Type B pancreatic cell (in vitro differentiated cells): ENCODE measurements around the gene GRHPR. TPM values are rescaled to one million over a fixed set of nuclear protein-coding genes. Genes with fewer than 3 reads are reported as not detected.
"Not testable (repeated sequence)": the region's sequence is repeated elsewhere in the genome, so short reads cannot be mapped to it uniquely, and the experiment has no call there.

Experiments
- DNase-seq: peaks from one replicate; pipeline ENCODE4 v3.0.0; 2021; ENCODE audit warnings: mixed read lengths; ENCODE audit not compliant: unreplicated experiment; ENCODE audit errors: extremely low spot score
- H3K27ac Mint-ChIP-seq: 2 replicates; pipeline ENCODE4 v1.8.0; 2021; ENCODE audit warnings: mild to moderate bottlenecking, mixed read lengths
- H3K27me3 Mint-ChIP-seq: 2 replicates; pipeline ENCODE4 v1.8.0; 2021; ENCODE audit warnings: mixed read lengths
- H3K36me3 Mint-ChIP-seq: 2 replicates; pipeline ENCODE4 v1.8.0; 2021; ENCODE audit warnings: mixed read lengths
- H3K4me1 Mint-ChIP-seq: one replicate; pipeline ENCODE4 v1.8.0; 2021; ENCODE audit warnings: mixed read lengths; ENCODE audit not compliant: unreplicated experiment
- H3K4me3 Mint-ChIP-seq: 2 replicates; pipeline ENCODE4 v1.8.0; 2021; ENCODE audit warnings: mild to moderate bottlenecking, mixed read lengths
- H3K9me3 Mint-ChIP-seq: 2 replicates; pipeline ENCODE4 v1.8.0; 2021; ENCODE audit warnings: mixed read lengths
- CTCF ChIP-seq: fragments of 200-600 bp; sonication (generic); conservative IDR thresholded peaks from 2 replicates; pipeline ENCODE4 v1.5.0; 2021; ENCODE audit warnings: antibody characterized with exemption, mild to moderate bottlenecking
- total RNA-seq: library from RNA; stranded (reverse); gene quantifications from 2 replicates; pipeline ENCODE4 v1.2.1, GENCODE V29; 2021; ENCODE audit warnings: low replicate concordance

The GRHPR gene
- total RNA-seq, 1 donor from 2014 or later = 109 TPM

DNA sequence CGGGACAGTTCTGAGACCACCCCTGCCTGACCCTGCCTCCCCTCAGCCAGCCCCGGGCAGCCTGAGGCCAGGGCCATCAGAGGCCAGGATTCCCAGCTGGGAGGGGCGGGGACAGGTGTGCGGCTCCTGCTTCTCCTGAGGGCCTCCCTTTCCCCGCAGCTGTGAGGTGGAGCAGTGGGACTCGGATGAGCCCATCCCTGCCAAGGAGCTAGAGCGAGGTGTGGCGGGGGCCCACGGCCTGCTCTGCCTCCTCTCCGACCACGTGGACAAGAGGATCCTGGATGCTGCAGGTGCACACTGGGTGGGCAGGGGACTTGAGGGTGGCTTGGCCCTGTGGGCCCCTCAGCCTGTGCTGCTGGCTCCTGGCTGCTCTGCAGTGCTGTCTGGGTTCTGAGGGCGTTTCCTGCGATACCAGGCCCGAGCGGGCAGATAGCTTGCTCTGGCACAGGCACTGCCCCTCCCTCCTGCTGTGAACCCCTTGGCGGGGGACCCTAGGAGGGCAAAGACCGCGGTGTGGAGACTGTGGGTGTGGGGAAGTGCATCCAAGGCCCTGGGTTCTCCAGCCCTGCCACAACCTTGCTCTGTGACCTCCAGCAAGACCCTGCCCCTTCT lies 2.3 kb downstream of the GRHPR start:
- H3K4me1 Mint-ChIP-seq = peaks cover 13% of the 10 kb centered on the region
- no peaks in the 10 kb centered on the region for H3K9me3 Mint-ChIP-seq
- peaks cover 8% of the 10 kb centered on the region for H3K36me3 Mint-ChIP-seq
- H3K27me3 Mint-ChIP-seq = no peaks in the 10 kb centered on the region
- no peak for DNase-seq
- TF ChIP-seq CTCF = no peak
- H3K27ac Mint-ChIP-seq = no peak overlapping the region
- no peak overlapping the region for H3K4me3 Mint-ChIP-seq

- H3K27me3 Mint-ChIP-seq = no peaks in the 10 kb centered on the region
- peaks cover 13% of the 10 kb centered on the region for H3K4me1 Mint-ChIP-seq
- TF ChIP-seq CTCF = no peak
- no peaks in the 10 kb centered on the region for H3K9me3 Mint-ChIP-seq
- no peak for DNase-seq
- peaks cover 8% of the 10 kb centered on the region for H3K36me3 Mint-ChIP-seq
- H3K27ac Mint-ChIP-seq = no peak overlapping the region
- no peak overlapping the region for H3K4me3 Mint-ChIP-seq
Observed at GRCh38 chr9:37425298-37425752, 2.8 kb downstream of the GRHPR start.

DNA sequence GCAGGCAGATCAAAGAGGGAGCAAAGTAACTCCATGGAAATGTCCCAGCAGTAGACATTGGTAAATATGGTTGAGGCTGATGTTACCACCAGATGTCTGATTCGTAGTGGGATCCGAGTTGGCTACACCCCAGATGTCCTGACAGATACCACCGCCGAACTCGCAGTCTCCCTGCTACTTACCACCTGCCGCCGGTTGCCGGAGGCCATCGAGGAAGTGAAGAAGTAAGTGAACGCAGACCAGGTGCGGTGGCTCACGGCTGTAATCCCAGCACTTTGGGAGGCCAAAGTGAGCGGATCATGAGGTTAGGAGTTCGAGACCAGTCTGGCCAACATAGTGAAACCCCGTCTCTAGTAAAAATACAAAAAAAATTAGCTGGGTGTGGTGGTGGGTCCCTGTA lies 3.9 kb downstream of the GRHPR start:
- H3K9me3 Mint-ChIP-seq, H3K4me3 Mint-ChIP-seq, H3K36me3 Mint-ChIP-seq, DNase-seq, H3K27me3 Mint-ChIP-seq: not testable (repeated sequence)
- Mint-ChIP-seq H3K27ac (peak overlapping the region; percentile 31), H3K4me1 (peaks cover 13% of the 10 kb centered on the region)

DNA sequence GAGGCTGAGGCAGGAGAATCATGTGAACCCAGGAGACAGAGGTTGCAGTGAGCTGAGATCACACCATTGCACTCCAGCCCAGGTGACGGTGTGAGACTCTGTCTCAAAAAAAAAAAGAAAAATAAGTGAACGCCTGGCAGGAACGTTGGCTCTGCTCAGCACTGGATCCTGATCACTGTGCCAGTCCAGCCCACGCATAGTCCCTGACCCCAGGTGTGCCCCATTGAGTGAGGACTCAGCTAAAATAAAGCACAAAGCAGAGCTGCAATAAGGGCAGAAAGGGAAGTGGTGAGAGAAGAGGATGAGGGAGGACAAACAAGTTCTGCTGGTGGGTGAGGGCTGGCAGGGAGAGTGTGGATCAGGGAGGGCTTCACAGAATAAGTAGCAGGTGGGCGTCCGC lies 4.3 kb downstream of the GRHPR start:
- H3K36me3 Mint-ChIP-seq = peaks cover 8% of the 10 kb centered on the region
- no peak overlapping the region for H3K4me3 Mint-ChIP-seq
- no peak for DNase-seq
- no peak overlapping the region for H3K27ac Mint-ChIP-seq
- H3K27me3 Mint-ChIP-seq = no peaks in the 10 kb centered on the region
- H3K4me1 Mint-ChIP-seq = peaks cover 11% of the 10 kb centered on the region
- no peak for TF ChIP-seq CTCF
- H3K9me3 Mint-ChIP-seq = no peaks in the 10 kb centered on the region

GRCh38 chr9:37428345-37428744 lies 5.8 kb downstream of the GRHPR start:
- Mint-ChIP-seq H3K27me3 (no peaks in the 10 kb centered on the region), H3K4me3 (no peak overlapping the region), H3K4me1 (peaks cover 6% of the 10 kb centered on the region), H3K27ac (no peak overlapping the region), H3K9me3 (no peaks in the 10 kb centered on the region), H3K36me3 (peaks cover 8% of the 10 kb centered on the region)
- TF ChIP-seq CTCF = no peak
- no peak for DNase-seq

- no peak overlapping the region for H3K27ac Mint-ChIP-seq
- H3K4me1 Mint-ChIP-seq = peaks cover 8% of the 10 kb centered on the region
- no peaks in the 10 kb centered on the region for H3K9me3 Mint-ChIP-seq
- no peak for TF ChIP-seq CTCF
- H3K4me3 Mint-ChIP-seq = no peak overlapping the region
- DNase-seq = no peak
- H3K36me3 Mint-ChIP-seq = peaks cover 10% of the 10 kb centered on the region
- H3K27me3 Mint-ChIP-seq = no peaks in the 10 kb centered on the region
Observed at GRCh38 chr9:37429441-37430285, 7.2 kb downstream of the GRHPR start.
